NOMO-1 (cell line): Measurements from ENCODE around the gene AP4S1.
"Not testable (repeated sequence)": the region's sequence is repeated elsewhere in the genome, so short reads cannot be mapped to it uniquely, and the experiment has no call there.

Source experiments
- DNase-seq, 2 experiments: peaks; one replicate each; lab custom pipeline; 2025; ENCODE audit not compliant: unreplicated experiment in 2 of 2; lab: John Stamatoyannopoulos, UW

AP4S1 gene

DNA sequence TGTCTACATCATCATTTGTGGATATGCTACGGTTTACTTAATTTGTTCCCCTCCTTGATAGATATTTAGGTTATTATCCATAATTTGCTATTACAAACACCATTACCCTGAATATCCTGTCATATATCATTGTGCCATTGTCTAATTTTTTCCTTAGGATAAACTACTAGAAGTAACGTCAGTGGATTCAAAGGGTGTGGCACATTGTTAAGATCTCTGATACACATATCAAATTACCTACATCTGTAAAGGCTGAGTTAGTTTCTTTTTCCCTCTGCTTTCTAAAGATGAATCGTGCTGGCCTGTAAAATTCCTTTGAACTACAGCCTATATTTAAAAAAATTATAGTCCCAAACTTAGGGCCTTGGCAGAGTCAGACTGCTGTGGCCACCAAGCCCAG, 54.6 kb downstream of the AP4S1 start:
- no peak for DNase-seq

- no peak for DNase-seq
These were observed 55.0 kb downstream of the AP4S1 start for GRCh38 chr14:31080484-31080883.

GRCh38 chr14:31083781-31084180, 58.3 kb downstream of the AP4S1 start:
- no peak for DNase-seq

- DNase-seq, result no peak
These were observed 58.9 kb downstream of the AP4S1 start for GRCh38 chr14:31084385-31084784.

- no peak for DNase-seq
These were observed 59.6 kb downstream of the AP4S1 start for GRCh38 chr14:31085027-31085426.

DNA sequence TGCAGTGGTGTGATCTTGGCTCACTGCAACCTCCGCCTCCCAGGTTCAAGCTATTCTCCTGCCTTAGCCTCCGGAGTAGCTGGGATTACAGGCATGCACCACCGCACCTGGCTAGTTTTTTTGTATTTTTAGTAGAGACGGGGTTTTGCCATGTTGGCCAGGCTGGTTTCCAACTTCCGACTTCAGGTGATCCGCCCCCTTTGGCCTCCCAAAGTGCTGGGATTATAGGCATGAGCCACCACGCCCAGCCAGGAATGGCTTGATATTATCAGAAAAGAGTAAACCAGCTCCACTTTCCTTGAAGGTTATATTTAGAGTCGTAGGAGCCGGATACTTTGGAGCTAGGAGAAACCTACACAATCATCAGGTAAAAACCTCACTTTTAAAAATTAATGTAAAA, 61.0 kb downstream of the AP4S1 start:
- DNase-seq, result not testable (repeated sequence)

GRCh38 chr14:31090883-31091764, 65.7 kb downstream of the AP4S1 start:
- DNase-seq, result peak; percentile 55 to 76

- no peak for DNase-seq
These were observed 66.8 kb downstream of the AP4S1 start for GRCh38 chr14:31092160-31092708.

- not testable (repeated sequence) for DNase-seq
These were observed 68.7 kb downstream of the AP4S1 start for GRCh38 chr14:31093884-31094839.

DNA sequence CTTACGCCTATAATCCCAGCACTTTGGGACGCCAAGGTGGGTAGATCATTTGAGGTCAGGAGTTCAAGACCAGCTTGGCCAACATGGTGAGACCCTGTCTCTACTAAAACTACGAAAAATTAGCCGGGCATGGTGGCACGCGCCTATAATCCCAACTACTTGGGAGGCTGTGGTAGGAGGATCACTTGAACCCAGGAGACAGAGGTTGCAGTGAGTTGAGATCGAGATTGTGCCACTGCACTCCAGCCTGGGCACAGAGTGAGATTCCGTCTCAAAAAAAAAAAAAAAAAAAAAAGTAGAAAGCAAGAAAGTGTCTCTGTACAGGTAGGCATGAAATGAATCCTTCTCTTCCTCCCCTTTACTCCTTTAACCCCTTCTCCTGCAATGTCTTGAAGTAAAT, 70.4 kb downstream of the AP4S1 start:
- DNase-seq, result not testable (repeated sequence)

- DNase-seq, result no peak
These were observed 70.8 kb downstream of the AP4S1 start for GRCh38 chr14:31096255-31096654.

- no peak for DNase-seq
These were observed 71.6 kb downstream of the AP4S1 start for GRCh38 chr14:31097081-31097480.

DNA sequence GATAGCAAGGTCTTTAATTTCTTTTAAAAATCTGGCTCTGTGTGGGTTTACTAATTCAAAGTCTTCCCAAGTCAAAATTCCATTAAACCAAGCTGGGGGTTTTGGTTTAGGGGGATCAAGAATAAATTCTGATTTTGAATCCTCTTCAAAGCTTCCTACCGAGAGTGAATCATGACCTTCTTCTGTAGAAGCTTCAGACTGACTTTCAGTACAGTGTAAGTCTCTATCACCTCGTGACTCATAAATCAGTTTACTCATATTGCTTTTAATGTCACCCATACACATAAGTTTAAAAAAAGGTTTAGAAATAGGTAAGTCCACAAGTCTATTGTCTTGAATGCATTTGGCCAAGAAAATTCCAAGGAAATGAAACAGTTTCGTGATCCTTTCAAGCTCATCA, 81.3 kb downstream of the AP4S1 start:
- DNase-seq, result no peak

DNA sequence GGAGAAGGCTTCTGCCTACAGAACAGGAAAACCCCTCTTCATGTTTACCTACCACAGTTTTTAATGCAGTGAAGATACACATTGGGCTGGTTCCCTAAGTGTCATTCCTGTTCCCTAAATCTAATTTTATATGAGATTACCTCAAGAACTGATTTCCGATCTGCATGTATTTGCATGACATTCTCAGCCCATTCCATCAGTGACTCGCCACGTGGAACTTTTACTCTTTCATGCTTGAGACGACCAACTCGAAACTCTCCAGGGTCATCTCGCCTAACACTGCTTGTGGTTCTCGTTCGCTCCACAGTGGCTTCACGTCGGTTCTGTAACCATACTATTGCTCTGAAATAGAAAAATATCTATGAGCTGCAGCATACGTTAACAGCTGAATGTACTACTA, 83.8 kb downstream of the AP4S1 start:
- no peak for DNase-seq

DNA sequence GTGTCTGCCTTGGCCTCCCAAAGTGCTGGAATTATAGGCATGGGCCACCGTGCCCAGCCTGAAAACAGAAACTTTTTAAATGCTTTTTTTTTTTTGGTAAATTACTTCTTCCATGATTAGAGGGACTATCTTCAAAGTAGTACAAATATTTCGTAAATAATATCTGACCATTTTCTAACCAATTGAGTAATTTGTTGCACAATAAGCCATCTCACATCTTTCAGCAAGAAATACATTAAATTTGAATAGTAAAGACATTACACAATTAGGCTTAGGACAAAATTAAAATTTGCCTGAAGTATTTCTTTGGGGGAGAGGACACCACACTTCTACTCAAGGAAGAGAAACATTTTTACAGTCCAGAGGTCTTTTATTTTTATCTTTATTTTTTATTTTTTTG, 85.4 kb downstream of the AP4S1 start:
- DNase-seq, result no peak

- DNase-seq, result no peak
These were observed 88.3 kb downstream of the AP4S1 start for GRCh38 chr14:31113794-31114193.

DNA sequence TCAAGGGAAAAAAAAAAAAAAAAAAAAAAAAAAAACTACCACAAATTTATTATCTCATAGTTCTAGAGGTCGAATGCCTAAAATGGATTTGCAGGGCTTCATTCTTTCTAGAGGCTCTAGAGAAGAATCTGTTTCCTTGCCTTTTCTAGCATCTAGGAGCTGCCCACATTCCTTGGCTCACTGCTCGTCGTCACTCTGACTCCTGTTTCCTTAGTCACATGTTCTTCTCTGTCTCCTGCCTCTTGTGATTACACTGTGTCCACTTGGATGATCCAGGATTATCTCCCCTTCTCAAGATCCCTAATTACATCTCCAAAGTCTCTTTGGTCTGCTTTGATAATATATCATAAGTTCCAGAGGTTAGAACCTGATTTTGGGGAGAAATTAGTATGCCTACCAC, 93.4 kb downstream of the AP4S1 start:
- DNase-seq, result no peak

GRCh38 chr14:31122098-31122611, 96.7 kb downstream of the AP4S1 start:
- DNase-seq, result no peak

GRCh38 chr14:31122921-31123320, 97.5 kb downstream of the AP4S1 start:
- DNase-seq, result no peak

- no peak for DNase-seq
These were observed 98.7 kb downstream of the AP4S1 start for GRCh38 chr14:31124197-31124596.

DNA sequence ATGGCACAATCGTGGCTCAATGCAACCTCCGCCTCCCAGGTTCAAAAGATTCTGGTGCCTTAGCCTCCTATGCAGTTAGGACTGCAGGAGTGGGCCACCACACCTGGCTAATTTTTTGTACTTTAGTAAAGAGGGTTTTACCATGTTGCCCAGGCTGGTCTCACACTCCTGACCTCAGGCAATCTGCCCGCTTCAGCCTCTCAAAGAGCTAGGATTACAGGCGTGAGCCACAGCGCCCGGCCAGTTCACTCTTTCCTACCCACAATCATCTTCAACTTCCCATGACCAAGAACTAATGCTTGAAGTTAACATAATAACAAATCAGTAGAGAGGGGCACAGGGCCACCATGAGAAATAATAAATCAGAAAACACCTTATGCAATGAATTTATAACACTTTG, 99.8 kb downstream of the AP4S1 start:
- no peak for DNase-seq
